Tibial nerve (tissue), 3 donors: ENCODE results near the gene HOXA11.

Experiments used
- EP300 ChIP-seq, 2 donors: sonication (generic); formaldehyde crosslinking; IDR thresholded peaks; one replicate each; pipeline ENCODE4 v1.6.1; 2017; ENCODE audit warnings: antibody characterized with exemption in 2 of 2, mild to moderate bottlenecking in 1 of 2
- POLR2A ChIP-seq, 2 donors: fragments of 450-650 bp; IDR thresholded peaks; one replicate each; pipeline ENCODE4 v1.6.1; 2017; ENCODE audit warnings: antibody characterized with exemption in 2 of 2, mild to moderate bottlenecking in 2 of 2, moderate library complexity in 2 of 2

GRCh38 chr7:27148756-27149641, 36.0 kb downstream of the HOXA11 start:
- TF ChIP-seq EP300 (IDR thresholded peaks at IDR 0.05) = no peak
- no peak for TF ChIP-seq POLR2A (IDR thresholded peaks at IDR 0.05)
